ENCODE results near the gene NRF1. TPM values are rescaled to one million over a fixed set of nuclear protein-coding genes. Genes with fewer than 3 reads are reported as not detected.
A peak's percentile ranks its signal among the peaks of the same experiment; 100 is the strongest.

NRF1 gene
- total RNA-seq, 3 donors from 2014 or later = 18.0 to 18.3 (median 18.3) TPM

GRCh38 chr7:129776362-129776722 lies 164.8 kb downstream of the NRF1 start:
- no peak for ATAC-seq
- no peak for DNase-seq
- H3K9me3 Mint-ChIP-seq = no peaks in the 10 kb centered on the region
- no peaks in the 10 kb centered on the region for H3K36me3 Mint-ChIP-seq (ENCODE audit: insufficient read depth)
- H3K27me3 Mint-ChIP-seq (ENCODE audit: low read depth) = peaks cover 28% of the 10 kb centered on the region
- H3K4me3 Mint-ChIP-seq = no peak overlapping the region
- peaks cover 8% of the 10 kb centered on the region for H3K4me1 Mint-ChIP-seq (ENCODE audit: low read depth)

GRCh38 chr7:129777195-129777844 lies 165.8 kb downstream of the NRF1 start:
- Mint-ChIP-seq H3K4me1 (ENCODE audit: low read depth) (peaks cover 13% of the 10 kb centered on the region), H3K9me3 (no peaks in the 10 kb centered on the region), H3K27me3 (ENCODE audit: low read depth) (peaks cover 36% of the 10 kb centered on the region), H3K36me3 (ENCODE audit: insufficient read depth) (no peaks in the 10 kb centered on the region), H3K4me3 (no peak overlapping the region)
- ATAC-seq = no peak
- no peak for DNase-seq

- Mint-ChIP-seq H3K36me3 (ENCODE audit: insufficient read depth) (no peaks in the 10 kb centered on the region), H3K4me1 (ENCODE audit: low read depth) (peaks cover 20% of the 10 kb centered on the region), H3K4me3 (no peak overlapping the region), H3K27me3 (ENCODE audit: low read depth) (peaks cover 45% of the 10 kb centered on the region), H3K9me3 (no peaks in the 10 kb centered on the region)
- DNase-seq (no peak), ATAC-seq (no peak)
Measured at GRCh38 chr7:129777993-129778769, 166.7 kb downstream of the NRF1 start.

- Mint-ChIP-seq H3K4me1 (ENCODE audit: low read depth) (peaks cover 25% of the 10 kb centered on the region), H3K27me3 (ENCODE audit: low read depth) (peaks cover 50% of the 10 kb centered on the region), H3K4me3 (peak overlapping the region; percentile 43), H3K36me3 (ENCODE audit: insufficient read depth) (no peaks in the 10 kb centered on the region), H3K9me3 (no peaks in the 10 kb centered on the region)
- ATAC-seq = peak; percentile 7 to 10
- no peak for DNase-seq
Measured at GRCh38 chr7:129778770-129779601, 167.5 kb downstream of the NRF1 start.

- Mint-ChIP-seq H3K4me3 (no peak overlapping the region), H3K9me3 (no peaks in the 10 kb centered on the region), H3K27me3 (ENCODE audit: low read depth) (peaks cover 54% of the 10 kb centered on the region), H3K4me1 (ENCODE audit: low read depth) (peaks cover 25% of the 10 kb centered on the region), H3K36me3 (ENCODE audit: insufficient read depth) (no peaks in the 10 kb centered on the region)
- DNase-seq (no peak), ATAC-seq (peak; percentile 29 to 38)
Measured at GRCh38 chr7:129779602-129780256, 168.2 kb downstream of the NRF1 start.

GRCh38 chr7:129780257-129780973 lies 168.9 kb downstream of the NRF1 start:
- no peaks in the 10 kb centered on the region for H3K9me3 Mint-ChIP-seq
- H3K4me3 Mint-ChIP-seq = peak overlapping the region; percentile 56
- H3K27me3 Mint-ChIP-seq (ENCODE audit: low read depth) = peaks cover 61% of the 10 kb centered on the region
- peaks cover 32% of the 10 kb centered on the region for H3K4me1 Mint-ChIP-seq (ENCODE audit: low read depth)
- ATAC-seq (peak; percentile 86), DNase-seq (peak; percentile 72)
- H3K36me3 Mint-ChIP-seq (ENCODE audit: insufficient read depth) = no peaks in the 10 kb centered on the region

- Mint-ChIP-seq H3K36me3 (ENCODE audit: insufficient read depth) (no peaks in the 10 kb centered on the region), H3K27me3 (ENCODE audit: low read depth) (peaks cover 67% of the 10 kb centered on the region), H3K9me3 (no peaks in the 10 kb centered on the region), H3K4me3 (peak overlapping the region; percentile 74), H3K4me1 (ENCODE audit: low read depth) (peaks cover 40% of the 10 kb centered on the region)
- ATAC-seq = no peak
- DNase-seq = no peak
Measured at GRCh38 chr7:129780974-129781927, 169.7 kb downstream of the NRF1 start.

- H3K4me1 Mint-ChIP-seq (ENCODE audit: low read depth) = peaks cover 44% of the 10 kb centered on the region
- ATAC-seq = no peak
- H3K4me3 Mint-ChIP-seq = peak overlapping the region; percentile 58
- DNase-seq = no peak
- no peaks in the 10 kb centered on the region for H3K9me3 Mint-ChIP-seq
- no peaks in the 10 kb centered on the region for H3K36me3 Mint-ChIP-seq (ENCODE audit: insufficient read depth)
- peaks cover 73% of the 10 kb centered on the region for H3K27me3 Mint-ChIP-seq (ENCODE audit: low read depth)
Measured at GRCh38 chr7:129781928-129782817, 170.7 kb downstream of the NRF1 start.

- peaks cover 73% of the 10 kb centered on the region for H3K27me3 Mint-ChIP-seq (ENCODE audit: low read depth)
- no peak for DNase-seq
Measured at GRCh38 chr7:129782818-129783583, 171.5 kb downstream of the NRF1 start.

GRCh38 chr7:129783584-129783919 lies 172.0 kb downstream of the NRF1 start:
- peaks cover 41% of the 10 kb centered on the region for H3K4me1 Mint-ChIP-seq (ENCODE audit: low read depth)
- DNase-seq = no peak
- no peak overlapping the region for H3K4me3 Mint-ChIP-seq
- H3K9me3 Mint-ChIP-seq = no peaks in the 10 kb centered on the region
- no peaks in the 10 kb centered on the region for H3K36me3 Mint-ChIP-seq (ENCODE audit: insufficient read depth)
- no peak for ATAC-seq
- H3K27me3 Mint-ChIP-seq (ENCODE audit: low read depth) = peaks cover 68% of the 10 kb centered on the region

More at GRCh38 chr7:129782818-129783583, 171.5 kb downstream of the NRF1 start:
- no peaks in the 10 kb centered on the region for H3K36me3 Mint-ChIP-seq (ENCODE audit: insufficient read depth)
- H3K4me1 Mint-ChIP-seq (ENCODE audit: low read depth) = peaks cover 44% of the 10 kb centered on the region
- ATAC-seq = no peak
- peak overlapping the region; percentile 58 for H3K4me3 Mint-ChIP-seq
- H3K9me3 Mint-ChIP-seq = no peaks in the 10 kb centered on the region

- Mint-ChIP-seq H3K9me3 (no peaks in the 10 kb centered on the region), H3K36me3 (ENCODE audit: insufficient read depth) (no peaks in the 10 kb centered on the region), H3K4me1 (ENCODE audit: low read depth) (peaks cover 41% of the 10 kb centered on the region), H3K27me3 (ENCODE audit: low read depth) (peaks cover 70% of the 10 kb centered on the region), H3K4me3 (no peak overlapping the region)
- DNase-seq (no peak), ATAC-seq (no peak)
Measured at GRCh38 chr7:129784437-129784782, 172.9 kb downstream of the NRF1 start.

All from activated T-cell treated with anti-CD3 and anti-CD28 coated beads, Interleukin-2, amount 50 U/mL, for 4 hours (primary cell).